GM18498 (cell line): Measurements from ENCODE around the gene TMCO1.
"Not testable (repeated sequence)": the region's sequence is repeated elsewhere in the genome, so short reads cannot be mapped to it uniquely, and the experiment has no call there.

Source experiments
- ATAC-seq: cut with Tn5 transposase; IDR thresholded peaks from one replicate; pipeline ENCODE4 v1.9.1; 2021; ENCODE audit warnings: mild to moderate bottlenecking, moderate library complexity; ENCODE audit not compliant: unreplicated experiment

TMCO1 gene

DNA sequence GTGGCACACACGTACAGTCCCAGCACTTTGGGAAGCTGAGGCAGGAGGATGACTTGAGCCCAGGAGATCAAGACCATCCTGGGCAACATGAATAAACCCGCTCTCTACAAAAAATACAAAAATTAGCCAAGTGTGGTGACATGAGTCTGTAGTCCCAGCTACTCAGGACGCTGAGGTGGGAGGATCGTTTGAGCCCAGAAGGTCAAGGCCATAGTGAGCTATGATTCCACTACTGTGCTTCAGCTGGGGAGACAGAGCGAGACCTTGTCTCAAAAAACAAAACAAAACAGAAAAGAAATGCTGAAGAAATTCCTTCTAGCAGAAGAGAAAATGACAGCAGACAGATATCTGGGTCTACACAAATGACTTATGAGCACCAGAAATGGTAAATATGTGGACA, 80.6 kb downstream of the TMCO1 start:
- ATAC-seq: no peak

DNA sequence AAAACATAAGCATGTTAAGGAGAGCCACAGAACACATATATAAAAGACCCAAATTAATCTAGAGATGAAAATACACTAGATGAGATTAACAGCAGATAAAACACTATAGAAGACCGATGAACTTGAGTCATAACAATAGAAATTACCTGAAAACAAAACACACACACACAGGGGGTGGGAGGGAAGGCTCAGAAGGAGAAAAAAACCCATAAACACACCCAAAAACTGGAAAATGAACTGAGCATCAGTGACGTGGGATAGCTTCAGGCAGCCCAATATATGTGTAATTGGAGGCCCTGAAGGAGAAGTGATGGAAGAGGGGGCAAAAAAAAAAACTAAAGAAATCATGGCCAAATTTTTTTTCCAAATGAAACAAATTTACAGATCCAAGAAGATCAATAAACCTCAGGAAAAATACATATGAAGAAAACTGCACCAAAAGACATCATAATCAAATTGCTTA, 81.7 kb downstream of the TMCO1 start:
- ATAC-seq: peak; percentile 49

DNA sequence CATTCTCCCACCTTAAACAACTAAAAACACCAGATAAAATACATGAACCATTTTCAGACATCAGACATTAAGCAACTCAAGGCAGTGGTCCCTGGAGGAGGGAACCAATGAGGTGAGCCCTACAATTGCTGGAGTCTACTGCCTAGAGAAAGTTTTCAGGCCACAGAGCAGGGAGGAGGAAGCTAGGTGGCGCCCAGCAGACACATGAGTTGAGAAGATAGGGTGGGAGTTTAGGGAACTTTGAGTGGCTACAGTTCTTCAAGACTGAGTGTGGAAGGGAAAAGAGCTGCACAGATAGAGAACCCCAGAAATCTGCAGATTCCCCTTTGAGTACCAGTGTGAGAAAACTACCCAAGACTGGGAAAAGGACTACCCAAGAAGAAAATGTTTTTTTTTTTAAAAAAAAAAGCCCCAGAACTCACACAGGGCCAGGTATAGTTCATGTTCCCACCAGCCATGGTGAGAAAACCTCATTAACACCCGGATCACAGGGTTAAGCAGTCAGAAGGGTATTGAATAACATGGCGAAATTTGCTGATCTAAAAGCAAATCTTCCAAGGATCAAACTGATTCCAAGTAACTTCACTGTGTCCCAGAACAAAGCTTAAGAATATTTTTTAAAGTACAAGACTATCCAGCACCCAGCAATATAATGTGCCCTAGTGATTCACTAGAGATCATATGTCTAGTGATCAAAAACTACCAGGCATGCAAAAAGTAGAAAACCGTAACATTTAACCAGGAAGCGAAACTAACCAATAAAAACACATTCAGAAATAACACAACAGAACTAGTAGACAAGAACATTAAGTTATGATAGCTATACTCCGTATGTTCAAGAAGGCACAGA, 82.3 kb downstream of the TMCO1 start:
- ATAC-seq: peak; percentile 76

DNA sequence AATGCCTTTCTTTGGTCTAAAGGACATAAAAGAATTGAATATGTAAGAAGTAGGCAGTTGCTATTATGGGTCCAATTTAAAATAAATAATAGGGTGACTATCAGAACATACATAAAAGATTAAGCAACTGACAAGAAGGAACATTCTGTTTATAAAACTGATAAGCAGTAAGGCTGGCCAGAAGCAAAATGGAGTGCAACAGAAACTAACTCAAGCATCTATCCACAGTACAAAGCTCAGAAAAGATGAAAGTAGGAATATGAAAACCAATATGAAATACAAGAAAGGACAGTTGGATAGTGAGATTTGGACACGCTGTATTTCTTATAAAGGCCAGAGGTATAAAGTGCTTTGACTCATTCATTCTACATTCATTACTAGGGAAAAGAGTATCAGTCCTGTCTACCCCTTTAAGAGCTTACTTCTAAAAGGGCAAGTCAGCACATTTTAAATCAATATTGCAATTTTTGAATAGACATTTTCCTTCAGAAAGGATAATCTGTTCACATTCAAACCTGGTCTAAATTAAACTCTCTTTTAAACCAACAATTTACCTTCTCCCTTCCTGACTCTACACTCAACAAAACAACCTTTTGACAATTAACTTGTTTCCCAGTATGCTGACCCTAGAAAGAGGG, 84.7 kb downstream of the TMCO1 start:
- ATAC-seq: no peak

DNA sequence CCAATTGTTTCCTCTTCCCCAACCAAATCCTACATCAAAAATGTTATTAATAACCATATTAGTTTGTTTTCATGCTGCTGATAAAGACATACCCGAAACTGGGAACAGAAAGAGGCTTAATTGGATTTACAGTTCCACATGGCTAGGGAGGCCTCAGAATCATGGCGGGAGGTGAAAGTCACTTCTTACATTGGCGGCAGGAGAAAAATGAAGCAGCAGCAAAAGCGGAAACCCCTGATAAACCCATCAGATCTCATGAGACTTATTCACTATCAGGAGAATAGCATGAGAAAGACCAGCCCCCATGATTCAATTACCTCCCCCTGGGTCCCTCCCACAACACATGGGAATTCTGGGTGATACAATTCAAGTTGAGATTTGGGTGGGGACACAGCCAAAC, 87.9 kb downstream of the TMCO1 start:
- not testable (repeated sequence) for ATAC-seq

DNA sequence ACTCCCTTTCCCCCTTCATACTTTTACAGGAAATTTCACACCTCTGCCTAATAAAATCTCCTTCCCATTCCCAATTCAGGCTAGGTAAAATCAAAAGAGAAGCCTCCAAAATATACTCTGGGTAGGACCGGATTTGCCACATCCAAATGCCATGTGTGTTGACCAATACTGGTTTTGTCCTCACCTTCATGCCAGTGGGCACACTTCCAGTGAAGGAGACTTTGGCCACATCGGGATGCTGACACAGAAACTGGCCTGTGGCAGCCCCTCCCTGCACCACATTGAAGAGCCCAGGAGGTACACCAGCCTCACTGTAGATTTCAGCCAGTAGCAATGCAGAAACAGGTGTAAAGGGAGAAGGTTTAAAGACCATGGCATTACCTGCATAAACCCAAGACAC, 88.4 kb downstream of the TMCO1 start:
- no peak for ATAC-seq

DNA sequence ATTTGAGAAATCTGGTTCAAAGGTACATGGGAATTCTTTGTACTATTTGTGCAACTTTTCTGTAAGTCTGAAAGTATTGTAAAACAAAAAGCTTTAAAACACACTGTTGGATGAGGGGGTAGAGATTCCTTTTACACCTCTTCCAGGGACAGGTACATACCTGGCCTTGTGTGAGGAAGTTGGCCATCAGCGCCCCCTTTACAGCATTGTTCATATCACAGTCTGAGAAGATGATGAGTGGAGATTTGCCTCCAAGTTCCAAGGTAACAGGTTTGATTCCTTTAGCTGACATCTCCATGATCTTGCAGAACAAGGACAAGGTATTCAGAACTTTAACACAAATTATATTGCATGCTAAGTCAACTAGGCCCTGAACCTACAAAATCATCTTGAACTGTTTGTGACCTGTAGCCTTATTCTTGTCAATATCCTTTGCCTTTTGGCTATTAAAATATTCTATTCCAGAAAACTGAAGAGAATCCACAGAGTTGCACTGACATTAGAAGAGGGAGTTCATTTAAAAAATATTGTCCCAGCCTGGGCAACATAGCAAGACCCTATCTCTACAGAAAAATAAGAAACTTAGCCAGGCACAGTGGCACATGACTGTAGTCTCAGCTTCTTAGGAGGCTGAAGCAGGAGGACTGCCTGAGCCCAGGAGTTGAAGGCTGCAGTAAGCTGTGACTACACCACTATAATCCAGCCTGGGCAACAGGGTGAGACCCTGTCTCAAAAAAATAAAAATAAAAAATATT, 89.2 kb downstream of the TMCO1 start:
- ATAC-seq: no peak

DNA sequence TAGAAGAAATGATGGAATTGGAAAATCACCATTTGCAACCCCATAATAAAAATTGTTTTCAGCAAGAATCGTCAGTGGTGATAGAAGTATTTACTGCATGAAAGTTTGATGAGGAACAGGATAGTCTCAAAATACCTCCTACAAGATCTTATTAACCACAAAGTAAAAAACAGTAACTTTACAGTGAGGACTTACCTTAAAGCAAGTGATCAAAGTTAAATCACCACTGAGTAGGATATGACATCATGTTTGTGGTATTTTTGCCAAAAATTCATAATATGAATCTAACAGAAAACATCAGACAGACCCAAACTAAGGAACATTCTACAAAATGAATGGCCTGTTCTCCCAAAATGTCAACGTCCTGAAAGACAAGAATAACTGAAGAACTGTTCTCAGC, 90.2 kb downstream of the TMCO1 start:
- no peak for ATAC-seq
